Stimulated activated naive CD8-positive, alpha-beta T cell treated with anti-CD3 and anti-CD28 coated beads, Interleukin-15, amount 100 ng/mL, for 72 hours (primary cell): ENCODE measurements around the gene FUT9.

ENCODE experiments used
- ATAC-seq: fragments of 150-1000 bp; cut with Tn5 transposase; 2 replicates; pipeline ENCODE4 v1.10.0; 2021; ENCODE audit warnings: mild to moderate bottlenecking, moderate library complexity
- DNase-seq, 2 donors: peaks; one replicate each; pipeline ENCODE4 v3.0.0; 2021 to 2022
- H3K27ac Mint-ChIP-seq, 2 donors: one replicate each; pipeline ENCODE4 v1.8.0; 2022; ENCODE audit warnings: mild to moderate bottlenecking in 2 of 2, mixed read lengths in 2 of 2, moderate library complexity in 2 of 2
- H3K27me3 Mint-ChIP-seq: one replicate; pipeline ENCODE4 v1.8.0; 2022; ENCODE audit warnings: mixed read lengths
- H3K4me1 Mint-ChIP-seq: one replicate; pipeline ENCODE4 v1.8.0; 2022; ENCODE audit warnings: mild to moderate bottlenecking, mixed read lengths
- H3K4me3 Mint-ChIP-seq, 2 donors: one replicate each; pipeline ENCODE4 v1.8.0; 2022; ENCODE audit warnings: mild to moderate bottlenecking in 2 of 2, mixed read lengths in 2 of 2, moderate library complexity in 1 of 2
- H3K9me3 Mint-ChIP-seq, 2 donors: one replicate each; pipeline ENCODE4 v1.8.0; 2022; ENCODE audit warnings: mixed read lengths in 2 of 2

The FUT9 gene

DNA sequence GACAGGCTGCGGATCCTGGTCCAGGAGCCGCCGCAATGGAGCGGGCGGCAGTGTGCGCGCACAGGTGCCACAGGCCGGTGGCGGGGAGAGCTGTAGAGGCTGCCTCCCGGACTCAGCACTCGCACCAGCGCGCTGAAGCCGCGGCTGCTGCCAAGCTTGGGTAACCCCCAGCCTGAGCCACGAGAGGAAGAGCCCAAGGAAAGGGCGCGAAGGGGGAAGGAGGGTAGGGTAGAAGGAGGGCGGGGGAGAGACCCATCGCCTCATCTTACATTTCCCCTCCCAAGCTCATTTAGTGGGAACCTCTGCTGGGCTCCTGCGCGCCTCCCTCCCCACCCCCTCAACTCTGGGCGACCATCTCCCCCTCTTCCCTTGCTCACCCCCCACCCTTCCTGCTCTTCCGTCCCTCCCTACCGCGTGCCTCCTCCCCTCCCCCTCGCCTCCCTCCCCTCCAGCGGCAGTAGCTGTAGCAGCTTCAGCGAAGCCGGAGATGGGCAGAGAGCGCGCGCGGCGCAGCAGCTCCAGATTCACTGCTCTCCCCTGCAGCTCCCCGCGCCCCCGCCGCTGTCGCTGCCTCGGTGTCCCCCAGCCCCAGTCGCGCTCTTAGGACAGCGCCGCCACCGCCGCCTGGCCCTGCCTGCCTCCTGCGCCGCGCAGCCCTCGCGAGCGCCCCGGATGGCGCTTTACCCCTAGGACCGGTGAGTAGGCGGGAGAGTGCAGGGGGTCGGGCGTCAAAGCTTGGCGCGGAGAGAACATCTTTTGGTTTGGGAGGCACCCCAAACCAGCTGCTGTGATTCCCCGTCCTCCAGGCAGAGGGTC lies at the start of gene FUT9:
FUT9 (plus strand) TSS at position 457 of the 816 bp plus-strand sequence. CDS start 187,182 bp downstream, outside the sequence.
- H3K27me3 Mint-ChIP-seq, result peaks cover 27% of the 10 kb centered on the region
- no peak within 1 kb of the TSS for H3K4me3 Mint-ChIP-seq
- peaks cover 7% of the 10 kb centered on the region for H3K4me1 Mint-ChIP-seq
- no peak within 1 kb of the TSS for H3K27ac Mint-ChIP-seq
- ATAC-seq, result no peak
- peaks cover 0 to 5% of the 10 kb centered on the region in 2 donors for H3K9me3 Mint-ChIP-seq
- no peak for DNase-seq

DNA sequence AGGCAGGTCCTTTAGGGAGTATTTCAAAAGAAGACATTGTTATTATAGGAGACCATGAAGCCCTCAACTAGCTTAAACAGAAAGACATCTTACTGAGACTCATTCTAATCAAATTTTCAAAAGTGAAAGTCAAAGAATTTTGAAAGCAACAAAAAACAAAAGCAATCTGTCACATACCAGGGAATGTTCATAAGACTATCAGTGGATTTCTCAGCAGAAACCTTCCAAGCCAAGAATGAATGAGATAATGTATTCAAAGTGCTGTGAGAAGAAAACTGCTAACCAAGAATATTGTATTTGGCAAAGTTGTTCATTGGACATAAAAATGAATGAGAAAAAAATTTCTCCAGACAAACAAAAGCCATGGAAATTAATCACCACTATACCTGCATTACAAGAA lies 48.2 kb upstream of the FUT9 start:
- no peaks in the 10 kb centered on the region for H3K27me3 Mint-ChIP-seq
- ATAC-seq, result no peak
- no peak overlapping the region for H3K4me3 Mint-ChIP-seq
- H3K27ac Mint-ChIP-seq, result no peak overlapping the region
- no peaks in the 10 kb centered on the region for H3K4me1 Mint-ChIP-seq
- no peak for DNase-seq
- H3K9me3 Mint-ChIP-seq, result peaks cover 7 to 10% of the 10 kb centered on the region in 2 donors

DNA sequence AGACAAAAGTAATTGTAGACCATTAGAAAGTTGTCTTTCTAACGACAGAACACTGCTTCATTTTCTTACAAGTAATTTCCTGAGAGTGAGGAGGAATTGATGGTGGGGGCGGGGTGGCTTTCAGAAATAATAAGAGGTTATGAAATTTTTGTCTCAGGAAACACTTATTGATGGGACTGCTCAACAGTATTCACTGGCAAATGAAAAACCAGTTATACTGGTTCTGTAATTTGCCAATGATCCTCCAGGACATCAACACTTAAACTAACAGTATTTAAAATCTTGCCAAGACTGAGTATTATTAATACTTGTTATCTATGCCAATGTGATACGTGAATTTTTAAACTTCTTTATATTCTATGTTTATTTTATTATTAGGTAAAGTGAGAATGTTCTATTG lies 41.8 kb upstream of the FUT9 start:
- ATAC-seq (no peak), DNase-seq (no peak)
- Mint-ChIP-seq H3K4me3 (no peak overlapping the region), H3K27ac (no peak overlapping the region), H3K9me3 (peaks cover 7 to 10% of the 10 kb centered on the region in 2 donors), H3K4me1 (no peaks in the 10 kb centered on the region), H3K27me3 (no peaks in the 10 kb centered on the region)

DNA sequence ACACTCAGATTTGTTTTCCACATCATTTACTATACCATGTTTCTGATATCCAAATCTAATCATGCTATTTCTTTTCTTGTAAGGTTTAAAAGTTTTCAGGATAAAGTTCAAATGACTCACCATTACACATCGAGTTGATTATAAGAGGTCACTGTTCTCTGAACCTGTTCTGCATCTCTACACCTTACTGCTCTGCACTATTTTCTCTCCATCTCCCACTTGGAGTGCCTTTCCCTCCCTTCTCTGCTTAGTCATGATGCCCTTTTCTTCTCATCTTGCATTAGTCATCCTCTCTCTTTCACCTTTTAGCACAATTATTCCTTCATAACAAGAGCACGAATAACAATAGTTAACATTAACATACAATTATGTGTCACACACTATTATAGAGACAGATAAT lies 37.5 kb upstream of the FUT9 start:
- ATAC-seq, result no peak

DNA sequence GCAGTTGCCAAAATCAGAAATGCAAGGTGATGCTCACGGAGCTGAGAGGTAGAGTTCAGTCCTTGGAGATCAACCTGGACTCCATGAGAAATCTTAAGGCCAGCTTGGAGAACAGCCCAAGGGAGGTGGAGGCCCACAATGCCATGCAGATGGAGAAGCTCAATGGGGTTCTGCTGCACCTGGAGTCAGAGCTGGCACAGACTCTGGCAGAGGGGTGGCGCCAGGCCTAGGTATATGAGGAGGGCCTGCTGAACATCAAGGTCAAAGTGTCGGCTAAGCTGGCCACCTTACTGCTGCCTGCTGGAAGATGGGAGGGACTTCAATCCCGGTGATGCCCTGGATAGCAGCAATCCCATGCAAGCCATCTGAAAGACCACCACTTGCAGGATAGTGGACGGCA lies 23.9 kb upstream of the FUT9 start:
- ATAC-seq (no peak), DNase-seq (no peak)
- Mint-ChIP-seq H3K9me3 (peaks cover 16 to 28% of the 10 kb centered on the region in 2 donors), H3K4me1 (no peaks in the 10 kb centered on the region), H3K4me3 (no peak overlapping the region), H3K27ac (no peak overlapping the region), H3K27me3 (no peaks in the 10 kb centered on the region)

More for the DNA sequence above, 37.5 kb upstream of the FUT9 start:
- H3K4me3 Mint-ChIP-seq, result no peak overlapping the region
- no peaks in the 10 kb centered on the region for H3K27me3 Mint-ChIP-seq
- DNase-seq, result no peak
- no peaks in the 10 kb centered on the region for H3K9me3 Mint-ChIP-seq
- H3K4me1 Mint-ChIP-seq, result no peaks in the 10 kb centered on the region
- no peak overlapping the region for H3K27ac Mint-ChIP-seq

DNA sequence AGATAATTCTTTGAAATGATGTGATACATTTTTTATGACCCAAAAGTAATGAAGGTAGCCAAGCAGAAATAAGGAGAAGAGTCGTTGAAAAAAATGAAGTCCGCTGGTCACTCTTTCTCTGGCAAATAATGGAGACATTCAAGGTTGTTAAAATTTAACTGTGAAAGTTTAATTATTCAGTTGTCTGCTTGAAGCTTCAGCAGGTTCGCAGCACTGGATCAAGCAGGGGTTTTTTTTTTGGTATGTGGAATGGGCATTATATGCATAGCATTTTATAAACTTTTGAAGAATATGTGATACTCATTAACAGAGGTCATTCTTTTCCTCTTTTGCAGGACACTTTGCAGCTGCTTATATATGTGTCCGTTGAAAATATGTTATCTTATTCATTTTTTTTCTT lies 21.6 kb upstream of the FUT9 start:
- H3K4me1 Mint-ChIP-seq, result no peaks in the 10 kb centered on the region
- no peak overlapping the region for H3K27ac Mint-ChIP-seq
- DNase-seq (no peak), ATAC-seq (no peak)
- H3K9me3 Mint-ChIP-seq, result peaks cover 21 to 36% of the 10 kb centered on the region in 2 donors
- no peaks in the 10 kb centered on the region for H3K27me3 Mint-ChIP-seq
- H3K4me3 Mint-ChIP-seq, result no peak overlapping the region

DNA sequence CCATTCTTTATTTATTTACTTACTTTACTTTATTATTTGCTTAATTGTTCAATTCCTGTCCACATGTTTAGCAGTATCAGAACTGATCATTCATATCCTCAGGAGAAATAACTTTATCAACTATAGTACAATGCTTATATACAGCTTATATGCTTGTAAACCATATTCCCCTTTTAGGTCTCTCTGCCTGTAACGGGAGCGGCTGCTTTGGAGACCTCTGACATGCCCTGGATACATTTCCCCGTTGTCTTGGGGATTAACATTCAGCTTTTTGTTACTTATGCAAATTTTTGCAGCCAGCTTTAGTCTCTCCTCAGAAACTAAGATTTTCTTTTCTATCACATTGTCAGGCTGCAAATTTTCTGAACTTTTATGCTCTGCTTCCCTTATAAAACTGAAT lies 17.6 kb upstream of the FUT9 start:
- no peaks in the 10 kb centered on the region for H3K4me1 Mint-ChIP-seq
- no peak for DNase-seq
- H3K9me3 Mint-ChIP-seq, result peaks cover 6 to 20% of the 10 kb centered on the region in 2 donors
- ATAC-seq, result no peak
- H3K27ac Mint-ChIP-seq, result no peak overlapping the region
- no peaks in the 10 kb centered on the region for H3K27me3 Mint-ChIP-seq
- H3K4me3 Mint-ChIP-seq, result no peak overlapping the region

DNA sequence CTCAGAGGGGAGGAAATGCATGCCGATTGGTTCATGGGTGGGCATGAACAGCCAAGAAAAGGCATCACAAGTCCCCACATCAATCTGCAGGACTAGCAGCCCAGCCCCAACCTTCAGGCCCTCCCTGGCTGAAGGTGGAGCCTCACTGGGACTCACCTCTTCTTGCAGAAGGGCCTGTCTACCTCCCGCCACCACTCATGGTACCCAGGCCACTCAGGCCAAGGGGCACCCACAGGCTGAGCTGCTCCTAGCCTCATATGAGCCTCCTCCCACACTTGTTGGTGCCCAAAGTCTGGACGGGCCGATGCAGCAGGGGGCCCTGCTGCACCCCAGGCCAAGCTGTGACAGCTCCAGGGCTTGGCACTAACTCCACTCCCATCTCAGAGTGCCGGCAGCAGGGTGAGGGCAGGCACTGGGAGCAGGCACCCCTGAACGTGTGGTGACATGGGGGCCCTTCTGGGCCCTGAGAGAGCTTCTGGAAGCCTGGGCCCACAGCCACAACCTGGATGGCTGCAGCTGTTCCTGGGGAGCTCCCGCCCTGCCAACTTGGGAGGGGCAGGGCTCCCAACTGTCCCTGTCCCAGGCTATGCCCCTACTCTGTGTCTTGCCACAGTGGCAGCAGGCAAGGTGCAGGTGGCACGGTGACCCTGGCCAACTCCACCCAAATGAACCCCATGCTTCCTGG lies 13.7 kb upstream of the FUT9 start:
- no peak for DNase-seq
- Mint-ChIP-seq H3K4me3 (no peak overlapping the region), H3K9me3 (peaks cover 6 to 20% of the 10 kb centered on the region in 2 donors), H3K27me3 (no peaks in the 10 kb centered on the region), H3K27ac (peak overlapping the region in 1 of 2 donors; percentile 91), H3K4me1 (no peaks in the 10 kb centered on the region)
- peak; percentile 37 for ATAC-seq

DNA sequence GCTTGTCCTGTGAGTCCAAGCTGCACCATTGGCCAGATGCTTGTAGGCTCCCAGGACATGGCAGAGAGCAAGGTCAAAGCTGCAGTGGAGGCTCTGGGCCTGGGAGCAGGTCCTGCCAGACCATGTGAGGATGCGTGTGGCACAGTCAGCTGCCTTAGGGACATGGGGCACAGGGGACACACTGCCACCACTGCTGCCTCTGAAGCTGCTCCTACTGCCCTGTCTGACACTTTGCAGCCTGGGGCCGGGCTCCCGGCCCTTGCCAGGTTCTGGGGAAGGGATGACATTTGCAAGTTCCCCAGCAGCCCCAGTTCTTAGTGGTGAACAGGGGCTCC lies 13.2 kb upstream of the FUT9 start:
- no peak overlapping the region for H3K4me3 Mint-ChIP-seq
- no peak for ATAC-seq
- no peak overlapping the region for H3K27ac Mint-ChIP-seq
- DNase-seq, result no peak
- H3K27me3 Mint-ChIP-seq, result no peaks in the 10 kb centered on the region
- no peaks in the 10 kb centered on the region for H3K4me1 Mint-ChIP-seq
- H3K9me3 Mint-ChIP-seq, result peaks cover 6 to 20% of the 10 kb centered on the region in 2 donors

DNA sequence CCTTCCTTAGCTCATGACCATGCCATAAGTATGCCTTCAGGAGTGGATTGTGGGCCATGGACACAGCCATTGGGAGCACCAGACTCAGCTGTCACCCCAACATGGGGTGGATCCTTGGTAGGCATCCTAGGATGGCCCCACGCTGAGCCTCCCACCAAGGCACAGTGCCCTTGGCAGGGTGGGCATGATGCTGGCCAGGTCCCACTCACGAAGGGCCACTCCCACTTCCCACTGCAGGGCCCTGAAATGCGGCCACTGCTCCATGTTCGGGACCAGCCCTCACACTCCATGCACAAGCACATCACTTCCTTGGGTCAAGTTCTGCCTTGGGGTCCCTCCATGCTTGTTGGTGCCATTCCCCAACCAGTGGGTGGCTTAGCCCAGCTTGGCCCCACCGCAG lies 12.9 kb upstream of the FUT9 start:
- ATAC-seq, result no peak
- H3K4me1 Mint-ChIP-seq, result no peaks in the 10 kb centered on the region

DNA sequence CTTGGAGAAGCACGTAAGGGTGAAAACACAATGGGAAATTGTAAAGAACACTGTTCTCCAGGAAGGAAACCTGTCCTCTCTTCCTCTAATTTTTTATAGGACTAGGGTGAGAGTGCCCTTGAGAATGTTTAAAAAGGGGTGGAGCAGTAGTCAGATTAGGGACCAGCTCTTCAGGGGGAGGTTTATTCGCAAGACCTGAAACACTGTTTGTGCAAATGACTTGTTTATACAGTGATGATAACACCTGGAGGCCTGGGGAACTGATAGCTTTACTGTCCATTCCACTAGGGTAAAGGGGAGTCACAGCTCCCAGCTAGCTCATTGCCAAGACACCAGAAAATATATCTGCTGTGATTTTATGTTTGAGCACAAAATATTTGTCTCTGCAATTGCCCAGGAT lies 8.1 kb upstream of the FUT9 start:
- H3K4me1 Mint-ChIP-seq, result no peaks in the 10 kb centered on the region
- no peak for DNase-seq
- H3K4me3 Mint-ChIP-seq, result no peak overlapping the region
- ATAC-seq, result no peak
- no peak overlapping the region for H3K27ac Mint-ChIP-seq
- no peaks in the 10 kb centered on the region for H3K27me3 Mint-ChIP-seq
- no peaks in the 10 kb centered on the region for H3K9me3 Mint-ChIP-seq

More for the DNA sequence above, 12.9 kb upstream of the FUT9 start:
- Mint-ChIP-seq H3K27ac (no peak overlapping the region), H3K4me3 (no peak overlapping the region), H3K27me3 (no peaks in the 10 kb centered on the region), H3K9me3 (peaks cover 6 to 20% of the 10 kb centered on the region in 2 donors)
- DNase-seq, result no peak

DNA sequence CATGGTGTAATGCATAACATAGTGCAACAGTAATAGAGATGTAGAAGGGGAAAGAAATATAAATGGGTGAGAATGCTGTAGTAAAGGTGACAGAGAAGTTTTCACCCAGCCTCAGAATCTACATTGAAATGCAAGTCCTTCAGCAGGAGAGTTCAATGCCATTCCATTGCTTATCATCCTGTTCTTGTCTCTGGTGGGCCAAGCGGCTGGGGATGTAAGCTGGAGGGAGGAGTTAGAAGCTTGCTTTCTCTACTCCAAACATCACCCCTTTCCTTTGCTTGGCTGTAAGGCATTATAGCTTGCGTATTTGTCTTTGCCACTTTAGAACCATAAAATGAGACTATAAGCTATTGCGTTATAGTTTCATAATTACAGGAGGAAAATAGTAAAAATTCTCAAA lies 2.2 kb upstream of the FUT9 start:
- H3K4me1 Mint-ChIP-seq, result peaks cover 7% of the 10 kb centered on the region
- DNase-seq, result no peak
- no peak for ATAC-seq
- H3K27ac Mint-ChIP-seq, result no peak overlapping the region
- no peak overlapping the region for H3K4me3 Mint-ChIP-seq
- H3K9me3 Mint-ChIP-seq, result peaks cover 0 to 5% of the 10 kb centered on the region in 2 donors
- peaks cover 27% of the 10 kb centered on the region for H3K27me3 Mint-ChIP-seq

DNA sequence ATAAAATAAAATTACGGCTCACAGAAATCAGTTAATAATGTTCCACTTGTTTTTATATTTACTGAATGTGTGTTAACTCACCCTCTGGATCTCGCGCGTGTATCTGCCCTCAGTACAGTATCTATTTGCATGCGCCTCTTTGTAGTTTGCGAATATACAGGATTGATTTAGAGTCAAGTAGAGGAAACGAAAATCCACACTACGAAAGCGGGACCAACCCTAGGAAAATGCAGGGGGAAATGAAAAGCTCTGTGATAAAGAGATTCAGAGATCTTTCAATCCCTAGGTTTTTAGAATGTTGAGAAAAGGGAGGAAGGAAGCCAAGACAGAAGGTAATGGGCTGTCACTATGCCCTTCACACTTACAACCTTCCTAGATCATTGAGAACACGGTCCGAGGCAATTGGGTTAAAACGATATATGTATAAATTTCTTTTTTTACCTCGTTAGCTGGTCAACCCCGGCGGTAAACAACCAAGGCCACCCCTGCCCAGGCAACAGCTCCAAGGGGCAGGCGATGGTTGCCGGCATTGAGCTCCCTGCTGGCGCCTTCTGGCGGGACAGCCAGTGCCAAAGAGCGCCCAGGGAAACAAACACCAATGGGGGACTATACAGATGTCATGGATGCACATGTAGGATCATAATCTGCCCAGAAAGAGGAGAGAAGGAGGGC lies 792 bp upstream of the FUT9 start:
- peaks cover 27% of the 10 kb centered on the region for H3K27me3 Mint-ChIP-seq
- H3K4me3 Mint-ChIP-seq, result no peak overlapping the region
- DNase-seq (no peak), ATAC-seq (no peak)
- peaks cover 7% of the 10 kb centered on the region for H3K4me1 Mint-ChIP-seq
- no peak overlapping the region for H3K27ac Mint-ChIP-seq
- peaks cover 0 to 5% of the 10 kb centered on the region in 2 donors for H3K9me3 Mint-ChIP-seq

DNA sequence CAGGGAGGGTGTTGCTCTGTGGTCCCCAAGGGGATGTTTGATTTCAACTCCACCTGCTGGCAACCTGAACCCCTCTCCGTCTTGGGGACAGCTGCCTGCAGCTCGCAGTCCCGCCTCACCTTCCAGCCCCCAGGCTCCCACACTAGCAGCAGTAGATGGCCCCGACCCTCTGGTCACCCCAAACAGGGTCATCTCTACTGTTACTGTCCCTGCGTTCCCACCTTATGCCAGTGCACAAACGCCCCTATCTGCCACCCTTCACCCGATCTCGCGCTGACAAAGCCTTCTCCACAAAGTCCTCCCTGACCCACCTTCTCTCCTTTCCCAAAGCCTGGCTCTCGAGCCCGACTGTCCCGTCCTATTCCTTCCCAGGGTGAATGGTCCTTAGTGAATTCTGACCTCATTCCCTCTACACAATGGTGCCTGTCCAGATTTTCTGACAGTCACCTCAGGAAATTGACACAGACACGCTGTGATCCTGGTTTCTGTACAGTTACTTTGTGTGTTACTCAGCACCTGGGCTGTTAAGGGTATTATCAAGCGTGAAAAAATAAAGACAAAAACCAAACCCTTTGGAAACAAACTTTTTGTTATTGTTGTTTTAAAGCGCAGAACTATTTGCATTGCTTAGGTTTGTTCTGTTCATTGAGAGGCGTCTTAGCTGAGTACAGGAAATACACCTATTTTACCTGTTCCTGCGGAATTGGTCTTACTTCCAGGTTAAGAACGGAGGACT lies 728 bp downstream of the FUT9 start:
- H3K4me3 Mint-ChIP-seq, result no peak overlapping the region
- peaks cover 0 to 5% of the 10 kb centered on the region in 2 donors for H3K9me3 Mint-ChIP-seq
- no peak overlapping the region for H3K27ac Mint-ChIP-seq
- H3K4me1 Mint-ChIP-seq, result peaks cover 7% of the 10 kb centered on the region
- DNase-seq, result no peak
- H3K27me3 Mint-ChIP-seq, result peaks cover 27% of the 10 kb centered on the region
- no peak for ATAC-seq

DNA sequence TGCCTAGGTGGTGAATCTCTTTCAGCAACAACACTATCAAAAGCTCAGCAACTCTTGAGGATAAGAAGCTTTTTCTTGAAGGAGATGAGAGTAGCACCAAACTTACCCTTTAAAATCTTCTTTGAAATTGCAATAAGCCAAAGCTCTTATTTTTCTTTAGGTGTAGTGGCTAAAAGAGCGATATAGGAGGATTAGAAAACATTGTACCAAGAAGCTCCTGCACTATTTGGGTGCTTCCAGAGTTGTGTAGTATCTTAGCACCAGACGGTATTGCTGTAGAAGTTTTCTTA lies 1.2 kb downstream of the FUT9 start:
- H3K27me3 Mint-ChIP-seq, result peaks cover 27% of the 10 kb centered on the region
- no peak overlapping the region for H3K4me3 Mint-ChIP-seq
- DNase-seq, result no peak
- peaks cover 7% of the 10 kb centered on the region for H3K4me1 Mint-ChIP-seq
- no peak overlapping the region for H3K27ac Mint-ChIP-seq
- H3K9me3 Mint-ChIP-seq, result peaks cover 0 to 5% of the 10 kb centered on the region in 2 donors
- ATAC-seq, result no peak

DNA sequence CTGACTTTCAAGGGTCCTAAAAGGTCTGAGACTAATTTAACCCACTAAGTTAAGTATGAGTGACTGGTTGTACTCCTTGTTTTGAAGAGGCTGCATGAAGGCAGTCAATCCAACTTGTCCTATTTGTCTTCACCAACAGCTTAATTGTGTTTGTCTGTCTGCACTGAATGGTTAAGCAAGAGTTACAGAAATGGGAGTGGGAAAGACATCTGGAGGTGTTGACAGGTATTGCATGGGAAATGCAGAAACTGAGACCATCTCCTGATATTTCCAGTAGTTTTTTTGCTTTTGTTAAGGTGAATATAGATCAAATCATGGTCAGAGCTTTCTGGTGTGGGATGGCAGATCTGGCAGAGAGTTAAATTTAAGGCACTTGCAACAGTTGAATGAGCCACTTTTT lies 6.5 kb downstream of the FUT9 start:
- no peak for ATAC-seq

More for the DNA sequence above, 6.5 kb downstream of the FUT9 start:
- H3K27me3 Mint-ChIP-seq, result peaks cover under 1% of the 10 kb centered on the region
- H3K4me3 Mint-ChIP-seq, result no peak overlapping the region
- H3K27ac Mint-ChIP-seq, result no peak overlapping the region
- DNase-seq, result no peak
- no peaks in the 10 kb centered on the region for H3K4me1 Mint-ChIP-seq
- H3K9me3 Mint-ChIP-seq, result no peaks in the 10 kb centered on the region
